Smooth muscle cell (in vitro differentiated cells): ENCODE results near the gene KCNK7. TPM values are rescaled to one million over a fixed set of nuclear protein-coding genes. Genes with fewer than 3 reads are reported as not detected.

ENCODE experiments used
- DNase-seq: peaks from one replicate; lab custom pipeline; 2025; ENCODE audit not compliant: unreplicated experiment; lab: John Stamatoyannopoulos, UW
- H2AFZ ChIP-seq: fragments of 200-600 bp; sonication (generic); 2 replicates; pipeline ENCODE4 v1.6.0; 2016; ENCODE audit warnings: antibody characterized with exemption, low read depth, mild to moderate bottlenecking
- H3F3A ChIP-seq: fragments of 200-600 bp; sonication (generic); 2 replicates; pipeline ENCODE4 v1.6.0; 2017; ENCODE audit warnings: antibody characterized with exemption, low read depth
- H3K27ac ChIP-seq: fragments of 200-600 bp; sonication (generic); 2 replicates; pipeline ENCODE4 v1.5.1; 2016; ENCODE audit warnings: low read depth, mild to moderate bottlenecking
- H3K27me3 ChIP-seq: fragments of 200-600 bp; sonication (generic); 2 replicates; pipeline ENCODE4 v1.6.1; 2016; ENCODE audit warnings: low read depth, mild to moderate bottlenecking
- H3K36me3 ChIP-seq: fragments of 200-600 bp; sonication (generic); 2 replicates; pipeline ENCODE4 v1.5.1; 2016; ENCODE audit warnings: low read depth
- H3K4me1 ChIP-seq: fragments of 200-600 bp; sonication (generic); 2 replicates; pipeline ENCODE4 v1.5.1; 2016; ENCODE audit warnings: low read depth
- H3K4me2 ChIP-seq: fragments of 200-600 bp; sonication (generic); 2 replicates; pipeline ENCODE4 v1.6.0; 2016; ENCODE audit warnings: mild to moderate bottlenecking
- H3K4me3 ChIP-seq: fragments of 200-600 bp; sonication (generic); 2 replicates; pipeline ENCODE4 v1.5.1; 2016; ENCODE audit warnings: mild to moderate bottlenecking
- H3K79me2 ChIP-seq: fragments of 200-600 bp; sonication (generic); 2 replicates; pipeline ENCODE4 v1.6.0; 2016; ENCODE audit warnings: low read depth, mild to moderate bottlenecking
- H3K9ac ChIP-seq: fragments of 200-600 bp; sonication (generic); 2 replicates; pipeline ENCODE4 v1.6.0; 2016; ENCODE audit warnings: low read depth
- H3K9me3 ChIP-seq: fragments of 200-600 bp; sonication (generic); replicated peaks from 2 replicates; pipeline ENCODE4 v1.5.1; 2016; ENCODE audit warnings: low read depth
- H4K20me1 ChIP-seq: fragments of 200-600 bp; sonication (generic); 2 replicates; pipeline ENCODE4 v1.6.0; 2016; ENCODE audit warnings: low read depth
- CTCF ChIP-seq: fragments of 200-600 bp; sonication (generic); IDR thresholded peaks from 2 replicates; pipeline ENCODE4 v1.5.1; 2017; ENCODE audit warnings: borderline replicate concordance, mild to moderate bottlenecking, antibody characterized with exemption; ENCODE audit not compliant: insufficient read depth, poor library complexity, severe bottlenecking
- WGBS: methylation state at CpG from one replicate; pipeline ENCODE4 v1.1.7; 2016; ENCODE audit warnings: low lambda C conversion rate; 5-methylcytosine and 5-hydroxymethylcytosine counted together
- polyA plus RNA-seq: library from polyadenylated mRNA; unstranded; fragments of >200 nt; fragmentation: Nextera tagmentation; extraction: Ambion mirVana; gene quantifications from 2 replicates; pipeline ENCODE4 v1.2.1, GENCODE V29; 2016
- total RNA-seq: library from RNA; depleted of rRNA; stranded (reverse); fragments of >200 nt; gene quantifications from 2 replicates; pipeline ENCODE4 v1.2.3, GENCODE V29; 2014

The KCNK7 gene
- total and polyA plus RNA-seq, 2 experiments from 2014 or later, result not detected

- 89% methylated on average over 8 of the region's 8 CpGs for WGBS
- Histone ChIP-seq H3K4me2 (no peak overlapping the region), H4K20me1 (no peaks in the 10 kb centered on the region)
These were observed 11.5 kb downstream of the KCNK7 start for GRCh38 chr11:65584106-65584505.

DNA sequence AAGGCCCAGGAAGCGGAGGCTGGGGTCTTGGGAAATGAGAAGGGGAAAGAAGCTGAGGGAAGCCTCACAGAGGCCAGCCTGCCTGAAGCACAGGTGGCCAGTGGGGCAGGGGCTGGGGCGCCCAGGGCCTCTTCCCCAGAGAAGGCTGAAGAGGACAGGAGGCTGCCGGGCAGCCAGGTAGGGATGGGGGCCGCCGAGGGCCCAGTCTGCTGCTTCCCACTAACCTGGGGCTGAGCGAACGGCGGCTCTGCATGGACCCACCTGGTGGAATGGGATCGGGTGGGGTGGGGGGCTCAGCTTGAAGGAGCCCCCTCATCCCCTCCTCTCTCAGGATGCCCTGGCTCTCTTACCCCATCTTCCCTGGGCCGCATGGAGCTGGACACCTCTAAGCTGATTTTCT lies 12.0 kb downstream of the KCNK7 start:
- TF ChIP-seq CTCF, result no peak
- H3K9ac ChIP-seq, result no peak overlapping the region
- H3K4me3 ChIP-seq, result no peak overlapping the region
- H3K4me2 ChIP-seq, result no peak overlapping the region
- no peaks in the 10 kb centered on the region for H3F3A ChIP-seq
- H4K20me1 ChIP-seq, result no peaks in the 10 kb centered on the region
- no peak for DNase-seq
- no peaks in the 10 kb centered on the region for H3K9me3 ChIP-seq
- no peak overlapping the region for H2AFZ ChIP-seq
- H3K27me3 ChIP-seq, result peaks cover 4% of the 10 kb centered on the region
- no peaks in the 10 kb centered on the region for H3K4me1 ChIP-seq
- H3K79me2 ChIP-seq, result no peaks in the 10 kb centered on the region
- H3K27ac ChIP-seq, result no peak overlapping the region
- H3K36me3 ChIP-seq, result no peaks in the 10 kb centered on the region
- 97% methylated on average over 9 of the region's 10 CpGs for WGBS

More at GRCh38 chr11:65584106-65584505, 11.5 kb downstream of the KCNK7 start:
- no peak for TF ChIP-seq CTCF
- H3K27me3 ChIP-seq, result peaks cover 4% of the 10 kb centered on the region
- H2AFZ ChIP-seq, result no peak overlapping the region
- H3K4me1 ChIP-seq, result no peaks in the 10 kb centered on the region
- no peak overlapping the region for H3K9ac ChIP-seq
- H3K36me3 ChIP-seq, result no peaks in the 10 kb centered on the region
- H3K4me3 ChIP-seq, result no peak overlapping the region
- no peaks in the 10 kb centered on the region for H3K79me2 ChIP-seq
- H3K9me3 ChIP-seq, result no peaks in the 10 kb centered on the region
- no peaks in the 10 kb centered on the region for H3F3A ChIP-seq
- no peak for DNase-seq
- H3K27ac ChIP-seq, result no peak overlapping the region

GRCh38 chr11:65581928-65582327 lies 13.7 kb downstream of the KCNK7 start:
- WGBS, result 91% methylated on average over 3 of the region's 3 CpGs
- Histone ChIP-seq H3K79me2 (no peaks in the 10 kb centered on the region), H3K27me3 (peaks cover 4% of the 10 kb centered on the region), H3K36me3 (no peaks in the 10 kb centered on the region), H3K4me2 (no peak overlapping the region), H4K20me1 (peaks cover 7% of the 10 kb centered on the region), H3K4me3 (no peak overlapping the region), H3K9me3 (no peaks in the 10 kb centered on the region), H3K9ac (no peak overlapping the region), H3K27ac (no peak overlapping the region), H3F3A (no peaks in the 10 kb centered on the region), H3K4me1 (no peaks in the 10 kb centered on the region), H2AFZ (no peak overlapping the region)
- DNase-seq, result no peak
- TF ChIP-seq CTCF, result no peak

DNA sequence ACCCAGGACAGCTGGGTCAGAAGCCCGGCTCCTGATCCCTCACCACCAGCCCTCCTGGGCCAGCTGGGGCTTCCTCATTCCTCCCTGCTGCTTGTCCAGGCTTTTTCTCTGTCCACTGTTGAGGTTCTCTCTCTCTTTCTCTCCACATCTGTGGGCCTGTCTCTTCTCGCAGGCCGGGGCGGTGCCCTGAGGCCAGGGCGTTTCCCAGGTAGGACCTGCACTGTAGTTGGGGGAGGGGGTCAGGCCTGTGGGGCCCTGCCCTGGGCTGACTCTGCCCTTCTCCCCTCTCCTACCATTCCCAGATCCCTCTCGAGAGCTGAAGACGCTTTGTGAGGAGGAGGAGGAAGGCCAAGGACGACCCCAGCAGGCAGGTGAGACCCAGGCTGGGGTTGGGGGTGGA lies 14.8 kb downstream of the KCNK7 start:
- no peak for DNase-seq
- Histone ChIP-seq H3K27ac (no peak overlapping the region), H3K79me2 (no peaks in the 10 kb centered on the region), H3F3A (peaks cover 5% of the 10 kb centered on the region), H4K20me1 (peaks cover 7% of the 10 kb centered on the region), H3K27me3 (peaks cover 4% of the 10 kb centered on the region), H2AFZ (no peak overlapping the region), H3K9ac (no peak overlapping the region), H3K4me1 (peaks cover 6% of the 10 kb centered on the region), H3K9me3 (no peaks in the 10 kb centered on the region), H3K4me3 (no peak overlapping the region), H3K36me3 (no peaks in the 10 kb centered on the region), H3K4me2 (no peak overlapping the region)
- TF ChIP-seq CTCF, result no peak
- WGBS, result 86% methylated on average over 8 of the region's 8 CpGs
